Ectodermal cell (in vitro differentiated cells): ENCODE data around the gene COL27A1.
"Not testable (repeated sequence)": the region's sequence is repeated elsewhere in the genome, so short reads cannot be mapped to it uniquely, and the experiment has no call there.

ENCODE experiments used
- H3K27ac ChIP-seq: 2 replicates; pipeline ENCODE4 v1.7.0; 2013; ENCODE audit warnings: mild to moderate bottlenecking, low read depth, low read length; ENCODE audit not compliant: insufficient read depth, poor library complexity, severe bottlenecking
- H3K27me3 ChIP-seq: 2 replicates; pipeline ENCODE4 v1.7.0; 2013; ENCODE audit warnings: mild to moderate bottlenecking, low read length; ENCODE audit not compliant: insufficient read depth, control insufficient read depth, poor library complexity, severe bottlenecking
- H3K36me3 ChIP-seq: one replicate; pipeline ENCODE4 v1.7.0; 2013; ENCODE audit warnings: low read length; ENCODE audit not compliant: control insufficient read depth, insufficient read depth
- H3K4me1 ChIP-seq: one replicate; pipeline ENCODE4 v1.7.0; 2013; ENCODE audit warnings: low read length; ENCODE audit not compliant: control insufficient read depth, insufficient read depth
- H3K4me3 ChIP-seq: 2 replicates; pipeline ENCODE4 v1.7.0; 2013; ENCODE audit warnings: low read depth, low read length, control low read depth; ENCODE audit not compliant: insufficient read depth
- H3K9me3 ChIP-seq: 2 replicates; pipeline ENCODE4 v1.7.0; 2013; ENCODE audit warnings: mild to moderate bottlenecking, low read length, moderate library complexity; ENCODE audit not compliant: control insufficient read depth
- WGBS, 2 experiments: methylation state at CpG; one replicate each; pipeline ENCODE4 v1.1.7; 2013; ENCODE audit warnings: missing lambda C conversion rate in 2 of 2; 5-methylcytosine and 5-hydroxymethylcytosine counted together

COL27A1 gene

DNA sequence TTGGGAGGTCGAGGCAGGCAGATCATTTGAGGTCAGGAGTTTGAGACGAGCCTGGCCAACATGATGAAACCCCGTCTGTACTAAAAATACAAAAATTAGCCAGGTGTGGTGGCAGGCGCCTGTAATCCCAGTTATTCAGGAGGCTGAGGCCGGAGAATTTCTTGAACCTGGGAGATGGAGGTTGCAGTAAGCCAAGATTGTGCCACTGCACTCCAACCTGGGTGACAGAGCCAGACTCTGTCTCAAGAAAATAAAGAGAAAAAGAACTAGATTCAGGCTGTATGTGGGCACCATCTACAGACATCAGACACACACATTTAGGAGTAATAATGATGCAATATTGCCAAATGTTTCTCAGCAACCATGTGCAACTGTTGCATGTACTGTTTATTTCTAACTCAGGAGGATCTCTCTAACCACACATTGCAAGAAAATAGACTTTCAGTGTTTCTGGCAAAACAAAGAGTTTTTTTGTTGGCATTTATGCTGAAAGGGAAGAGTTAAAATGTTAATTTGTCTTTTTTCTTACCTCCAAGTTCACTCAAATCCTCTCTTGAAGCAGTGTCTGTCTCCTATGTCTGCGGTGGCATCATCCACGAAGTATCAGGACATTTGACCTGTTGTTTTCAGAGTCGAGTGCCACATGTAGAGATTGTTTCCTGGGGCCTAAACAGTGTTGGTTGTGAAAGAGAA is 162.5 kb downstream of the COL27A1 start:
- no peaks in the 10 kb centered on the region for H3K9me3 ChIP-seq
- H3K27me3 ChIP-seq, result no peaks in the 10 kb centered on the region
- WGBS, 2 experiments, result 91% methylated on average over 8 of the region's 8 CpGs
- H3K36me3 ChIP-seq, result no peaks in the 10 kb centered on the region
- no peaks in the 10 kb centered on the region for H3K4me1 ChIP-seq
- no peak overlapping the region for H3K4me3 ChIP-seq
- no peak overlapping the region for H3K27ac ChIP-seq

DNA sequence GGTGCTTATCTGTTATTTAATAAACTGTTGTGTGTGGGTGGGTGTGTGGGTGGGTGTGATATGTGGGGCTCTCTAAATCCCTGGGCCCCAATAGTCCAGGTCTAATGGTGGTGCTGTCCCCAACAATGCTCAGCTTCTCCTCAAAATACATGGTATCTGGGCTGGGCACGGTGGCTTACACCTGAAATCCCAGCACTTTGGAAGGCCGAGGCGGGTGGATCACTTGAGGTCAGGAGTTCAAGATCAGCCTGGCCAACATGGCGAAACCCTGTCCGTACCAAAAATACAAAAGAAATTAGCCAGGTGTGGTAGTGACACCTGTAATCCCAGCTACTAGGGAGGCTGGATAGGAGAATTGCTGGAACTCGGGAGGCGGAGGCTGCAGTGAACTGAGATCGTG is 163.1 kb downstream of the COL27A1 start:
- WGBS, 2 experiments, result 88 to 93% methylated on average over 8 of the region's 8 CpGs
- no peaks in the 10 kb centered on the region for H3K36me3 ChIP-seq
- H3K27me3 ChIP-seq, result no peaks in the 10 kb centered on the region
- no peak overlapping the region for H3K27ac ChIP-seq
- H3K4me3 ChIP-seq, result no peak overlapping the region
- no peaks in the 10 kb centered on the region for H3K9me3 ChIP-seq
- no peaks in the 10 kb centered on the region for H3K4me1 ChIP-seq

DNA sequence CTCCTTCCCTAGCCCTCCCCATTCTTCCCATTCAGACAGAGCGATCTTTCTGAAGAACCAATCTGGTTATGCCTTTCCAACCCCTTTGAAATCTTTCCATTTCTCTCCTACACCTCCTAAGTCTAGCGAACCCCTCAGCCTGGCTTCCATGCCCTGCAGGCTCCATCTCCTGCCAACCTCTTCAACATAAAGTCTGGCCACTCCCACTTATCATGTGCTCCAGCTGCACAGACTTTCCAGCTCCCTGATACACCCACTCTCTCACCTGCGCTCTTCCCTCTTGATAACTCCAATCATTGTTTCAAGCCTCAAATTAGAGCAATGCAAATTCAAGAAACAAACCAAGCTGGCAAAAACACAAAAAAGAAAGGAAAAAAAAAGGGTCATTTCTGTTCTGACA is 163.8 kb downstream of the COL27A1 start:
- H3K4me1 ChIP-seq, result no peaks in the 10 kb centered on the region
- no peak overlapping the region for H3K27ac ChIP-seq
- no peaks in the 10 kb centered on the region for H3K9me3 ChIP-seq
- 90 to 94% methylated on average over 3 of the region's 3 CpGs for WGBS, 2 experiments
- no peaks in the 10 kb centered on the region for H3K27me3 ChIP-seq
- no peak overlapping the region for H3K4me3 ChIP-seq
- H3K36me3 ChIP-seq, result no peaks in the 10 kb centered on the region

DNA sequence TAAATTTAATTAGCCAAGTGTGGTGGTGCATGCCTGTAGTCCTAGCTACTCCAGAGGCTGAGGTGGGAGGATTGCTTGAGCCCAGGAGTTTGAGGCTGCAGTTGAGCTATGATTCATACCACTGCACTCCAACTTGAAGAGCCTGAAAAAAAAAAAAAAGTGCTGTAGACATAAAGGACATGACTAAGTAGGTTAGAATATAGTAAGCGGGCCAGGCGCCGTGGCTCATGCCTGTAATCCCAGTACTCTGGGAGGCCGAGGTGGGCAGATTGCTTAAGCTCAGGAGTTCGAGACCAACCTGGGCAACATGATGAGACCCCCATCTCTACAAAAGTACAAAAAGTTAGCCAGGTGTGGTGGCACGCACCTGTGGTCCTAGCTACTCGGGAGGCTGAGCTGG is 165.4 kb downstream of the COL27A1 start:
- not testable (repeated sequence) for H3K4me1 ChIP-seq, H3K9me3 ChIP-seq, H3K4me3 ChIP-seq, H3K36me3 ChIP-seq, H3K27ac ChIP-seq, H3K27me3 ChIP-seq
- 96 to 97% methylated on average over 5 to 7 of the region's 7 CpGs for WGBS, 2 experiments

DNA sequence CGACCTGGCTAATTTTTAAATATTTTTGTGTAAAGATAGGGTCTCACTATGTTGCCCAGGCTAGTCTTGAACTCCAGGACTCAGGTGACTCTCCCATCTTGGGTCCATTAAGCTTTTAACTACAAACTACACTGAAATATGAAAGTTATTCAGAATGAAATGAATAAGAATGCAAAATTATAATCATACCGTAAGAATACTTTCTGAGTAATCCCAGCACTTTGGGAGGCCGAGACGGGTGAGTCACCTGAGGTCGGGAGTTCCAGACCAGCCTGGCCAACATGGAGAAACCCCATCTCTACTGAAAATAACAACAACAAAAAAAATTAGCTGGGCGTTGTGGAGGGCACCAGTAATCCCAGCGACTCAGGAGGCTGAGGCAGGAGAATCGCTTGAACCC is 166.4 kb downstream of the COL27A1 start:
- Histone ChIP-seq H3K27me3 (no peaks in the 10 kb centered on the region), H3K4me3 (no peak overlapping the region), H3K27ac (no peak overlapping the region), H3K36me3 (no peaks in the 10 kb centered on the region), H3K9me3 (no peaks in the 10 kb centered on the region), H3K4me1 (no peaks in the 10 kb centered on the region)
- WGBS, 2 experiments, result 91% methylated on average over 8 of the region's 8 CpGs

DNA sequence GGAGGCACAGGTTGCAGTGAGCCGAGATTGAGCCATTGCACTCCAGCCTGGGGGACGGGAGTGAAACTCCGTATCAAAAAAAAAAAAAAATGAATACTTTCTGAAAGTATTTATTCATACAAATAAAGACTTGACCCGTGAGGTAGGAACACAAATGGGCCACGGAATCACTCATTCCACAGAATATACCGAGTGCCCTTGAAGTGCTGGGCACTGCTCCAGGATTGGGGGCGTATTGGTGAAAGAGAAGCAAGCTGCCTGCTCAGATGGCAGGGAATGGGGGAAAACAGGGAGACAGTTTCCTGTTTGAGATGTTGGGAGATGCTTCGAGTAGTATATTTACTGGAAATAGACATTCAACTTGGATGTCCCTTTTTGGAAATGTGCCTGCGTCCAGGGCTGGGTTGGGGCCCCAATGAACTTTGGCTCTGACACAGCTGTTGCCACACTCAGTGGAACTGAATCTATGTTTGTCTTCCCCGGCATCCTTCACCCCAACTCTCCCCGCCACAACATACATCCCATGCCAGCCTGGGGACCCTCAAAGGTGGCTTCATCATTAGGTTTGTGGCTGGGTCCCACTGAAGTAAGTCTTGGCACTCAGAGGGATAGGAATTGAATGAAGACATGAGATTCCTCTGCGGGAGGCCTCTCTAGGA is 167.0 kb downstream of the COL27A1 start:
- not testable (repeated sequence) for H3K4me3 ChIP-seq
- WGBS, 2 experiments, result 92 to 95% methylated on average over 9 to 11 of the region's 12 CpGs

DNA sequence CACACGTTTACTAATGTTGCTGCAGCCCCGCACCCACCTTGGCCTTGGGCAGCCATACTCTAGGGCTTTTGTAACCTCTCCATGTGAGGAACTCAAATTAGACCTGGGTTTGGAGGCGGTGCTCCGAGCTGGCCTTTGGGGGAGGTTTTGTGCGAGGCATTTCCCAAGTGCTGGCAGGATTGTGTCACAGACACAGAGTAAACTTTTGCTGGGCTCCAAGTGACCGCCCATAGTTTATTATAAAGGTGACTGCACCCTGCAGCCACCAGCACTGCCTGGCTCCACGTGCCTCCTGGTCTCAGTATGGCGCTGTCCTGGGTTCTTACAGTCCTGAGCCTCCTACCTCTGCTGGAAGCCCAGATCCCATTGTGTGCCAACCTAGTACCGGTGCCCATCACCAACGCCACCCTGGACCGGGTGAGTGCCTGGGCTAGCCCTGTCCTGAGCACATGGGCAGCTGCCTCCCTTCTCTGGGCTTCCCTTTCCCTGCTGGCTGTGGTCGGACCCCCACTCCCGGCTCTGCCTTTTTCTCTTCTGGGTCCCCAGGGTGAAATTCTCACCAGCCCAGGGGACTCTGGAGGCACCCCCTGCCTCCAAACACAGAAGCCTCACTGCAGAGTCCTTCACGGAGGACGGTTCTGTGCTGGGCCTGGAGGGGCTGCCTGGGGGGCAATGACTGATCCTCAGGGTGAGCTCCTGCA is 167.6 kb downstream of the COL27A1 start, which contains the start of gene ORM1:
Gene ORM1, plus strand, starts transcription at position 268 of the 701 bp plus-strand sequence. Its CDS starts 36 bp downstream, at position 304.
- H3K27me3 ChIP-seq, H3K36me3 ChIP-seq, H3K4me1 ChIP-seq, H3K27ac ChIP-seq, H3K4me3 ChIP-seq, H3K9me3 ChIP-seq: not testable (repeated sequence)
- WGBS, 2 experiments, result 61 to 69% methylated on average over 3 to 4 of the region's 15 CpGs

More for the DNA sequence above, 167.0 kb downstream of the COL27A1 start:
- not testable (repeated sequence) for H3K9me3 ChIP-seq, H3K4me1 ChIP-seq, H3K27ac ChIP-seq, H3K27me3 ChIP-seq, H3K36me3 ChIP-seq

DNA sequence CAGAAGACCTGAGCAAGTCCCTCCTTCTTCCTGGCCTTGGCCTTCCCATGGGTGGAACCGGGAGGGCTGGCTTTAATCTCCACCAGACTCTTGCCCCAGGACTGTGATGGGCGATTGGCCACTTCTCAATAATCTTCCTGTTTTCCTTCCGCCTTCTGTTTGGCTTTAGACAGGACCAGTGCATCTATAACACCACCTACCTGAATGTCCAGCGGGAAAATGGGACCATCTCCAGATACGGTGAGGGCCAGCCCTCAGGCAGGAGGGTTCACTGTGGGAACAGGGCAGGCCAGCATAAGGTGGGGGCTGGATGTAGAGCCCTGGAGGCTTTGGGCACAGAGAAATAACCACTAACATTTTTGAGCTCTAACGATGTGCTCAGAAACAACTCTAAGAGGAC is 168.5 kb downstream of the COL27A1 start:
- not testable (repeated sequence) for H3K36me3 ChIP-seq, H3K4me1 ChIP-seq, H3K27ac ChIP-seq, H3K9me3 ChIP-seq, H3K4me3 ChIP-seq, H3K27me3 ChIP-seq
- WGBS, 2 experiments, result 91 to 93% methylated on average over 6 of the region's 6 CpGs

DNA sequence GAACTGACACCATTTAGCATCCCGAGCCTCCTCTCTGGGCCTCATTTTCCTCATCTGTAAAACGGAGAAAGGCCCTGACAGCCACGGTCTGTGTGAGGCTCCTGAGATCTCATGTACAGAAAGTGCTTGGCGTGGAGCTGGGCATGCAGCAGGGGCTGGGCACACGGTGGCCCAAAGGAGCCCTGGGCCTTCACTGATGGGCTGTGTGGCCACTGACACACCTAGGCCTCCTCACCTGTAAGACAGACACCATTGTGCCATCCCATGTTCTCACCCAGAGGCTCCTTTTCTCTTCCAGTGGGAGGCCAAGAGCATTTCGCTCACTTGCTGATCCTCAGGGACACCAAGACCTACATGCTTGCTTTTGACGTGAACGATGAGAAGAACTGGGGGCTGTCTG is 169.2 kb downstream of the COL27A1 start:
- H3K9me3 ChIP-seq, result no peaks in the 10 kb centered on the region
- H3K27ac ChIP-seq, result no peak overlapping the region
- H3K36me3 ChIP-seq, result no peaks in the 10 kb centered on the region
- WGBS, 2 experiments, result 90 to 92% methylated on average over 8 of the region's 8 CpGs
- no peak overlapping the region for H3K4me3 ChIP-seq
- H3K27me3 ChIP-seq, result no peaks in the 10 kb centered on the region
- no peaks in the 10 kb centered on the region for H3K4me1 ChIP-seq

DNA sequence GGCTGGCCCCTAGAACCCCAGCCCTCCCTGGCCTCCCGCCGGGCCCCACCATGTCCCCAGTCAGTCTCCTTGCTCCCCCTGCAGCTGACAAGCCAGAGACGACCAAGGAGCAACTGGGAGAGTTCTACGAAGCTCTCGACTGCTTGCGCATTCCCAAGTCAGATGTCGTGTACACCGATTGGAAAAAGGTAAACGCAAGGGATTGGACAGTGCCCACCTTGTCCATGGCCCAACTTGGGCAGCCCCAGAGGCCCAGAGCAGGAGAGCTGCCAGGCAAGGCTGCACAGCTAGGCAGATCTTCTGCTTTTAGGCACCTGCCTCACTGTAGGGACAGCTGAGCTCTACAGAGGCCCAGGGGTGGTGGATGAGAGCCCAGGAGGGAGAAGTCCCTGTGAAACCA is 169.6 kb downstream of the COL27A1 start:
- H3K27me3 ChIP-seq, H3K36me3 ChIP-seq, H3K9me3 ChIP-seq, H3K4me1 ChIP-seq, H3K4me3 ChIP-seq, H3K27ac ChIP-seq: not testable (repeated sequence)
- 86 to 88% methylated on average over 7 of the region's 9 CpGs for WGBS, 2 experiments
